ENCODE results near the gene NLRP1.

Gene NLRP1

GRCh38 chr17:5511401-5512225, 72.7 kb downstream of the NLRP1 start:
- DNase-seq: peak; percentile 69

GRCh38 chr17:5510771-5511170, 73.5 kb downstream of the NLRP1 start:
- DNase-seq: no peak

GRCh38 chr17:5509482-5509881, 74.8 kb downstream of the NLRP1 start:
- DNase-seq: peak; percentile 84

GRCh38 chr17:5508810-5509209, 75.5 kb downstream of the NLRP1 start:
- peak; percentile 65 for DNase-seq

GRCh38 chr17:5506307-5506706, 78.0 kb downstream of the NLRP1 start:
- DNase-seq: no peak

- no peak for DNase-seq
Observed at GRCh38 chr17:5502552-5502951, 81.8 kb downstream of the NLRP1 start.

- DNase-seq: no peak
Observed at GRCh38 chr17:5501685-5502084, 82.6 kb downstream of the NLRP1 start.

- peak; percentile 89 for DNase-seq
Observed at GRCh38 chr17:5500589-5501391, 83.5 kb downstream of the NLRP1 start.

- no peak for DNase-seq
Observed at GRCh38 chr17:5500247-5500588, 84.1 kb downstream of the NLRP1 start.

- no peak for DNase-seq
Observed at GRCh38 chr17:5499476-5500231, 84.7 kb downstream of the NLRP1 start.

GRCh38 chr17:5492970-5493369, 91.3 kb downstream of the NLRP1 start:
- no peak for DNase-seq

GRCh38 chr17:5488752-5489151, 95.6 kb downstream of the NLRP1 start:
- DNase-seq: no peak

GRCh38 chr17:5486206-5487124, 97.8 kb downstream of the NLRP1 start, which contains the start of gene MIS12:
Gene MIS12, plus strand, starts transcription at chr17:5486566. Its CDS starts 2,297 bp downstream, at chr17:5488863.
- peak; percentile 100 for DNase-seq

- DNase-seq: peak; percentile 53
Observed at GRCh38 chr17:5485270-5486205, 98.8 kb downstream of the NLRP1 start, which contains the start of gene DERL2. Gene DERL2, minus strand, starts transcription at chr17:5486178. Its CDS starts 17 bp downstream, at chr17:5486161.

- no peak for DNase-seq
Observed at GRCh38 chr17:5481451-5481850, 102.9 kb downstream of the NLRP1 start.

GRCh38 chr17:5480962-5481361, 103.3 kb downstream of the NLRP1 start:
- DNase-seq: no peak

- no peak for DNase-seq
Observed at GRCh38 chr17:5478992-5479391, 105.3 kb downstream of the NLRP1 start.

- no peak for DNase-seq
Observed at GRCh38 chr17:5473906-5474305, 110.4 kb downstream of the NLRP1 start.

- no peak for DNase-seq
Observed at GRCh38 chr17:5472511-5472910, 111.8 kb downstream of the NLRP1 start.

GRCh38 chr17:5468075-5468473, 116.2 kb downstream of the NLRP1 start:
- no peak for DNase-seq

GRCh38 chr17:5467416-5467815, 116.9 kb downstream of the NLRP1 start:
- DNase-seq: no peak

All from fibroblast of skin of right biceps (primary cell).